H9 (cell line): ENCODE data around the gene EDIL3. TPM values are rescaled to one million over a fixed set of nuclear protein-coding genes. Genes with fewer than 3 reads are reported as not detected.

Source experiments
- DNase-seq: peaks from one replicate; pipeline ENCODE4 v3.0.0-alpha.2; 2017
- H2AFZ ChIP-seq: one replicate; pipeline ENCODE4 v1.6.1; 2013; ENCODE audit warnings: mild to moderate bottlenecking, low read length, control low read depth, moderate library complexity
- H2AK5ac ChIP-seq: 2 replicates; pipeline ENCODE4 v1.6.1; 2013; ENCODE audit warnings: low read length, control low read depth, mixed read lengths; ENCODE audit not compliant: insufficient read length
- H2BK120ac ChIP-seq: one replicate; pipeline ENCODE4 v1.6.1; 2013; ENCODE audit warnings: low read depth, mild to moderate bottlenecking, low read length, control low read depth, inconsistent platforms; ENCODE audit not compliant: poor library complexity, severe bottlenecking
- H2BK12ac ChIP-seq: 2 replicates; pipeline ENCODE4 v1.6.1; 2013; ENCODE audit warnings: low read length, control low read depth, mixed read lengths, low read depth; ENCODE audit not compliant: insufficient read length
- H2BK15ac ChIP-seq: 2 replicates; pipeline ENCODE4 v1.6.1; 2013; ENCODE audit warnings: low read depth, low read length, control low read depth
- H2BK20ac ChIP-seq: one replicate; pipeline ENCODE4 v1.6.1; 2013; ENCODE audit warnings: low read depth, mild to moderate bottlenecking, low read length, control low read depth, inconsistent platforms; ENCODE audit not compliant: poor library complexity, severe bottlenecking
- H2BK5ac ChIP-seq: 2 replicates; pipeline ENCODE4 v1.6.1; 2013; ENCODE audit warnings: low read length, control low read depth, mixed read lengths; ENCODE audit not compliant: insufficient read length
- H3K14ac ChIP-seq: 2 replicates; pipeline ENCODE4 v1.6.1; 2013; ENCODE audit warnings: low read length, control low read depth; ENCODE audit not compliant: insufficient read depth
- H3K18ac ChIP-seq: 2 replicates; pipeline ENCODE4 v1.6.1; 2013; ENCODE audit warnings: low read depth, mild to moderate bottlenecking, mixed read lengths, low read length, control low read depth; ENCODE audit not compliant: insufficient read length
- H3K23ac ChIP-seq: 2 replicates; pipeline ENCODE4 v1.6.1; 2013; ENCODE audit warnings: low read length, control low read depth, mixed read lengths, low read depth; ENCODE audit not compliant: insufficient read length
- H3K23me2 ChIP-seq: 2 replicates; pipeline ENCODE4 v1.6.1; 2013; ENCODE audit warnings: low read depth, mild to moderate bottlenecking, mixed read lengths, low read length, control low read depth; ENCODE audit not compliant: insufficient read length, poor library complexity, severe bottlenecking
- H3K27ac ChIP-seq: 2 replicates; pipeline ENCODE4 v1.5.1; 2013; ENCODE audit warnings: low read length, control low read depth, mixed read lengths, low read depth; ENCODE audit not compliant: insufficient read length
- H3K27me3 ChIP-seq: 2 replicates; pipeline ENCODE4 v1.6.1; 2013; ENCODE audit warnings: low read length, control low read depth, inconsistent platforms; ENCODE audit not compliant: insufficient read depth
- H3K4ac ChIP-seq: 2 replicates; pipeline ENCODE4 v1.6.1; 2013; ENCODE audit warnings: low read depth, mild to moderate bottlenecking, control low read depth, inconsistent platforms, low read length, moderate library complexity
- H3K4me1 ChIP-seq: 2 replicates; pipeline ENCODE4 v1.6.1; 2013; ENCODE audit warnings: low read length, control low read depth, inconsistent platforms; ENCODE audit not compliant: insufficient read depth
- H3K4me2 ChIP-seq: 2 replicates; pipeline ENCODE4 v1.6.1; 2013; ENCODE audit warnings: low read length, control low read depth, mixed read lengths; ENCODE audit not compliant: insufficient read length, insufficient read depth
- H3K56ac ChIP-seq: 2 replicates; pipeline ENCODE4 v1.6.1; 2013; ENCODE audit warnings: low read depth, mild to moderate bottlenecking, mixed read lengths, low read length, control low read depth; ENCODE audit not compliant: insufficient read length
- H3K79me1 ChIP-seq: 2 replicates; pipeline ENCODE4 v1.6.1; 2013; ENCODE audit warnings: low read depth, mild to moderate bottlenecking, moderate library complexity, low read length, control low read depth, inconsistent platforms; ENCODE audit not compliant: insufficient read depth, poor library complexity, severe bottlenecking
- H3K79me2 ChIP-seq: 2 replicates; pipeline ENCODE4 v1.6.1; 2013; ENCODE audit warnings: low read length, control low read depth, inconsistent platforms; ENCODE audit not compliant: insufficient read depth
- H3K9ac ChIP-seq: 2 replicates; pipeline ENCODE4 v1.6.1; 2013; ENCODE audit warnings: low read length, control low read depth, mixed read lengths; ENCODE audit not compliant: insufficient read length; ENCODE audit errors: extremely low read depth
- H3K9me3 ChIP-seq: one replicate; pipeline ENCODE4 v1.6.1; 2013; ENCODE audit warnings: low read depth, low read length, inconsistent platforms; ENCODE audit not compliant: control insufficient read depth
- H3T11ph ChIP-seq: one replicate; pipeline ENCODE4 v1.6.1; 2013; ENCODE audit warnings: mild to moderate bottlenecking, low read length, control low read depth, inconsistent platforms
- H4K20me1 ChIP-seq: one replicate; pipeline ENCODE4 v1.6.1; 2013; ENCODE audit not compliant: control insufficient read depth, insufficient read length, insufficient read depth
- H4K5ac ChIP-seq: 2 replicates; pipeline ENCODE4 v1.6.1; 2013; ENCODE audit warnings: low read depth, mild to moderate bottlenecking, mixed read lengths, low read length, control low read depth; ENCODE audit not compliant: insufficient read length
- H4K8ac ChIP-seq: replicated peaks from 2 replicates; pipeline ENCODE4 v1.6.1; 2013; ENCODE audit warnings: low read length, control low read depth, mixed read lengths, low read depth; ENCODE audit not compliant: insufficient read length
- H4K91ac ChIP-seq: 2 replicates; pipeline ENCODE4 v1.6.1; 2013; ENCODE audit warnings: low read depth, mild to moderate bottlenecking, moderate library complexity, mixed read lengths, low read length, control low read depth; ENCODE audit not compliant: insufficient read length
- H3K27ac Mint-ChIP-seq, 3 experiments: 2 replicates in 2 of 3; 3 replicates in 1 of 3; pipeline ENCODE4 v1.8.0; 2020 to 2021; ENCODE audit warnings: mixed read lengths in 3 of 3, mild to moderate bottlenecking in 1 of 3, moderate library complexity in 1 of 3
- H3K27me3 Mint-ChIP-seq: 2 replicates; pipeline ENCODE4 v1.8.0; 2021; ENCODE audit warnings: low read depth, mild to moderate bottlenecking, moderate library complexity, mixed read lengths
- H3K36me3 Mint-ChIP-seq, 3 experiments: 2 replicates in 2 of 3; 3 replicates in 1 of 3; pipeline ENCODE4 v1.8.0; 2020 to 2021; ENCODE audit warnings: low read depth in 3 of 3, mixed read lengths in 3 of 3; ENCODE audit not compliant: insufficient read depth in 1 of 3
- H3K4me1 Mint-ChIP-seq, 2 experiments: 2 replicates each; pipeline ENCODE4 v1.8.0; 2020; ENCODE audit warnings: mixed read lengths in 2 of 2
- H3K4me3 Mint-ChIP-seq, 2 experiments: 2 replicates in 1 of 2; 3 replicates in 1 of 2; pipeline ENCODE4 v1.8.0; 2020 to 2021; ENCODE audit warnings: mild to moderate bottlenecking in 2 of 2, mixed read lengths in 2 of 2, moderate library complexity in 1 of 2
- H3K9me3 Mint-ChIP-seq, 2 experiments: 2 replicates in 1 of 2; 3 replicates in 1 of 2; pipeline ENCODE4 v1.8.0; 2020; ENCODE audit warnings: mild to moderate bottlenecking in 2 of 2, mixed read lengths in 2 of 2, moderate library complexity in 1 of 2
- WGBS: extraction: QIAGEN DNeasy Blood & Tissue Kit; methylation state at CpG from one replicate; pipeline ENCODE4 v1.1.7; 2013; ENCODE audit warnings: missing lambda C conversion rate, low lambda C conversion rate, mixed read lengths; ENCODE audit not compliant: insufficient read length; ENCODE audit errors: extremely low coverage; 5-methylcytosine and 5-hydroxymethylcytosine counted together
- total RNA-seq: library from RNA; stranded (reverse); gene quantifications from 2 replicates; pipeline ENCODE4 v1.2.1, GENCODE V29; 2021
- TF ChIP-seq, protein P1 (sequence below): fragments of 200-600 bp; sonication (generic); conservative IDR thresholded peaks from 3 replicates; pipeline ENCODE4 v1.8.0; 2021; ENCODE audit warnings: antibody characterized with exemption, mild to moderate bottlenecking

The EDIL3 gene
- total RNA-seq, 1 experiment from 2014 or later = 61.9 TPM

DNA sequence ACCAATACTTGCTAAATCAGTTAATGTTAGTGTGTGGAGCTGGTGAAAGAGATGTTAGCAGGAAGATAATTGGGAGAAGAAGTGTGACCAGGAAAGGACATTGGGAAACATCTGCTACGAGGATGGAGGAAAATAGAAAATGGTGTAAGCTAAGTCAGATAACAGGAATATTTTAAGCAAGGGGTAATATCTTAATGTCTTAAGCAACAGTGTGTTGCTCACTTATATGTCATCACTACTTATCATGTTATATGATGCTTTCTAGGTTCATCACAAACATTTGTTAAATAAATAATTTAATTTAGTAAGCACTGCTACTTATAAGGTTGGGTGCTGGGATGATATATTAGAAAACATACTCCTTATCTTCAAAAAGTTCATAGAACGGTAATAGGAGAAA lies 326.1 kb downstream of the EDIL3 start:
- Histone ChIP-seq H4K8ac (no peak overlapping the region), H2BK12ac (no peak overlapping the region)

More for the DNA sequence above, 326.1 kb downstream of the EDIL3 start:
- Histone ChIP-seq H2BK120ac (no peak overlapping the region), H4K20me1 (no peaks in the 10 kb centered on the region), H3T11ph (no peak overlapping the region), H3K18ac (no peak overlapping the region), H3K23ac (no peak overlapping the region), H3K27me3 (no peaks in the 10 kb centered on the region), H4K91ac (no peak overlapping the region), H3K4ac (no peak overlapping the region), H3K79me1 (no peaks in the 10 kb centered on the region), H2BK5ac (no peak overlapping the region), H2AK5ac (no peak overlapping the region), H3K23me2 (no peaks in the 10 kb centered on the region), H3K9me3 (no peaks in the 10 kb centered on the region), H2BK15ac (no peak overlapping the region), H3K9ac (no peak overlapping the region), H2BK20ac (no peak overlapping the region), H3K14ac (no peak overlapping the region), H3K79me2 (no peaks in the 10 kb centered on the region), H3K4me2 (no peak overlapping the region), H3K56ac (no peak overlapping the region), H3K27ac (no peak overlapping the region), H2AFZ (no peak overlapping the region), H3K4me1 (no peaks in the 10 kb centered on the region), H4K5ac (no peak overlapping the region)
- no peak overlapping the region for H3K27ac Mint-ChIP-seq
- no peaks in the 10 kb centered on the region; a peak in 1 of 5 replicates for H3K9me3 Mint-ChIP-seq
- H3K4me1 Mint-ChIP-seq = no peaks in the 10 kb centered on the region
- TF ChIP-seq, protein P1, sequence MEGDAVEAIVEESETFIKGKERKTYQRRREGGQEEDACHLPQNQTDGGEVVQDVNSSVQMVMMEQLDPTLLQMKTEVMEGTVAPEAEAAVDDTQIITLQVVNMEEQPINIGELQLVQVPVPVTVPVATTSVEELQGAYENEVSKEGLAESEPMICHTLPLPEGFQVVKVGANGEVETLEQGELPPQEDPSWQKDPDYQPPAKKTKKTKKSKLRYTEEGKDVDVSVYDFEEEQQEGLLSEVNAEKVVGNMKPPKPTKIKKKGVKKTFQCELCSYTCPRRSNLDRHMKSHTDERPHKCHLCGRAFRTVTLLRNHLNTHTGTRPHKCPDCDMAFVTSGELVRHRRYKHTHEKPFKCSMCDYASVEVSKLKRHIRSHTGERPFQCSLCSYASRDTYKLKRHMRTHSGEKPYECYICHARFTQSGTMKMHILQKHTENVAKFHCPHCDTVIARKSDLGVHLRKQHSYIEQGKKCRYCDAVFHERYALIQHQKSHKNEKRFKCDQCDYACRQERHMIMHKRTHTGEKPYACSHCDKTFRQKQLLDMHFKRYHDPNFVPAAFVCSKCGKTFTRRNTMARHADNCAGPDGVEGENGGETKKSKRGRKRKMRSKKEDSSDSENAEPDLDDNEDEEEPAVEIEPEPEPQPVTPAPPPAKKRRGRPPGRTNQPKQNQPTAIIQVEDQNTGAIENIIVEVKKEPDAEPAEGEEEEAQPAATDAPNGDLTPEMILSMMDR = no peak
- no peak overlapping the region for H3K4me3 Mint-ChIP-seq
- WGBS = no CpG with 5 or more reads among the region's 2 CpGs
- peaks cover 0 to 25% (median 2%) of the 10 kb centered on the region in 3 experiments; a peak in 3 of 7 replicates for H3K36me3 Mint-ChIP-seq
- H3K27me3 Mint-ChIP-seq = no peaks in the 10 kb centered on the region
- no peak for DNase-seq
